ENCODE data around the gene FH.

FH gene

DNA sequence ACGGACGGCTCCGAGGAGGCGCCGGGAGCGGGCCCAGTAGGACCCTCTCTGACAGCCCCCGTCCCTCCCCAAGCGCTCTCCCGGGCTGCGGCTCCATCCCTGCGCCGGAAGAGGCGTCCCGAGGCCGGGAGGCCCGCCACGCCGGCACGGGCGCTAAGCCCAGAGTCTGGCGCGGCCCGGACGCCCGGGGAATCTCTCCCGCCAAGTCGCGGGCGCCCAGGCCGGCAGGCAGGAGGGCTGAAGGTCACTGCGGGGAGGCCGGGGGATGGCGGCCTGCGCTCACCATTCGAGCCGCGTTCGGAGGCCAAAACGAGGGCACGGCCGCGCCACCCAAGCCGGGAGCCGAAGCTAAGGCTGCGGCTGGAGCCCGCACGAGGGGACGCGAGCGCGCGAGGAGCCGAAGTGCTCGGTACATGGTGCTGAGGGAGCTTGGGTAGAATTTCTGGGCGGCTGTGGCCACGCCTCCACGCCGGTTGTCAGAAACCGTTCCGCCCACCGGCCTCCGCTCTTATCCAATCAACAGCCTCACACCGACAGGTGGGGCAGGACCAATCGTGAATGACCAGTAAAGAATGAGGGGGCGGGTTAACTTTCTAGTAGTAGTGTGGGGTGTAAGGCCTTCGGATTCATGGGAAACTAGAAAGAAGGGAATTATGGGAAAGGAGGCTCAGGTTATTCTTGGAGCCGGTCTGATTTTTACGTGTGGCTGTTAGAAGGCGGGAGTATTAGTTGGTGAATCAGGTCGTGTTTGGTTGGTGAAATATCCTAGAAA is at the start of gene FH:
Gene FH (minus strand): TSS at position 448 of the 772 bp plus-strand sequence. CDS start 33 bp downstream, at position 415.
- peak; percentile 96 for DNase-seq (ENCODE audit: low spot score)

DNA sequence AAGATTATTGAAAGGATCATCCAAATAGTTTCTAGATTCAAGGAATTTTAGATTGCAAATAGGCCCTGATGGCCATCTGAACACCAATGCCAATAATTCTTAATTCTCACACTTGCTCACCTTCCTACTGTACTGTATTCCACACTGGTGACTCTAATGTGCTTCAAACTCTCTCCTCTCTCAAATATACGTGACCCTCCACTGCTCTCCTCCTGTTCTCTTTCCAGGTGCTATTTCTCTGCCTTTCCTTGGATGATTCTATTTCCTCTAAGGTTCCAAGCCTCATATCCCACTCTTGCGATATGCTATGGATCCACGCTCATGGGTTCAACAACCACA is 41.3 kb upstream of the FH start:
- no peak for DNase-seq (ENCODE audit: low spot score)

DNA sequence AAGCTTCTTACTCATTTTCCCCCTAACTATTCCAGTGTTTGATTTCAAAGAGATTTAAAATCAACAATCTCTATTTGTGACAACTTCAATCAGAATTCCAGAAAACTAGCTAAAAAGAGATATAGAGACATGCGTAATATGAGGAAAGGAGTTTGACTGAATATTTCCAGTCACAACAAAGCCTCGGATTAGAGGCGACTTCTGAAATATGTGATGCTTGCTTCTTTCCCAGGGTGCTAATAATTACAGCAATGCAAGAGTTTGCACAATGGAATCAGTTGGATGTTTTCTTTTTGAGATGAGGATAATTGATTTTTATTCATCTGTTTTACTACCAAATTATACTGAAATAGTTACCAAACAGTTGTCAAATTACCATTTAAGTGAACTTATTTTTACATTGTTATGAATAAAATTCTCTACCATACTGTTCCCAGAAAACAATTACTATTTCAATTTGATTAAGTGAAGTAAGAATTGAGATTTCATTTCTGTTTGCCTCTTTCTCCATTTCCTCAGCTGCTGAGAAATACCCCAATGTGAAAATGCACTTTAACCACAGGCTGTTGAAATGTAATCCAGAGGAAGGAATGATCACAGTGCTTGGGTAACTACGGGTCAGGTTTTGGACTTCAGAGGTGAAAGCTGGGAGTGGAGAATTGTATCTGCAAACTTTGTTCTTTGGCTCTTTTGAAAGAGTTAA is 40.7 kb upstream of the FH start:
- no peak for DNase-seq (ENCODE audit: low spot score)

DNA sequence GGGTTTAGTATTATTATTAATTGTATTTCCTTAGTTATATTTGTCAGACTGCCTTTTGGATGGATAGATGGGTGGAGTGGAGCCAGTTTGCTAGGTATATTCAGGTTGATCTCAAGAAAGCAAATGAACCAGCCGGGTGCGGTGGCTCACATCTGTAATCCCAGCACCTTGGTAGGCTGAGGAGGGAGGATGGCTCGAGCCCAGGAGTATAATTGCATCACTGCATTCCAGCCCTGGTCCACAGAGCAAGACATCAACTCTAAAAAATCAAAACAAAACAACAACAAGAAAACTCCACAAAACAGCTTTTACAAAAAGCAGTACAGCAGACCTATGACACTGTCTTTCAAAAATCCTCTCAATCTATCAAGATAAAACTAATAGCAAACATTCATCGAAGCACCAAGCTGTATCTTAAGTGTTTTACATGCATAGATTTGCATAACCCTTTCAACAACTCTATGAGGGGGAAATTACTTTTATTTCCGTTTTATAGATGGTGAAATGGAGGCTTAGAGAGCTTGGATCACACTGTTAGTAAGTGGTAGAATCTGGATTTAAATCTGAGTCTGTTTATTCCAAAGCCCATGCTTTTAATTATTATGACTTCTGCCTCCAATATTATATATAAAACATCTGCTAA is 38.1 kb upstream of the FH start:
- no peak for DNase-seq (ENCODE audit: low spot score)

DNA sequence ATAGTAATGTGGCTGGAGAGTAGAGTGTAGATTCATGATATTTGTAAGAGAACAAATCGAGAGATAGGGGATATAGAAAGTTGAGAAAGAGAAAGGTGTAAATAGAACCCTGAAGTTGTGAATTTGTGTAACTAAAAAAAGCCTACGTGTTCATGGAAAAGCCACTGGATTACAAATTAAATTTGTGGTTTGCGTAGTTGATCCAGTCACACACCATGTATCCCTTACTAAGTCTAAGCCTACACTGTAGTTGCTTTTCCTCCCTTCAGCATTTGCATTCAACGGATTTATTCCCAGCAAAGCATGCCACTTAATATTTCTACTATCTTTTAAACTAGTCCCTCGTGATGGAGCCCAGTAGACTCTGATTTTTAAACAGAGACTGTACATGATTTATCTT is 37.5 kb upstream of the FH start:
- DNase-seq (ENCODE audit: low spot score) = no peak

DNA sequence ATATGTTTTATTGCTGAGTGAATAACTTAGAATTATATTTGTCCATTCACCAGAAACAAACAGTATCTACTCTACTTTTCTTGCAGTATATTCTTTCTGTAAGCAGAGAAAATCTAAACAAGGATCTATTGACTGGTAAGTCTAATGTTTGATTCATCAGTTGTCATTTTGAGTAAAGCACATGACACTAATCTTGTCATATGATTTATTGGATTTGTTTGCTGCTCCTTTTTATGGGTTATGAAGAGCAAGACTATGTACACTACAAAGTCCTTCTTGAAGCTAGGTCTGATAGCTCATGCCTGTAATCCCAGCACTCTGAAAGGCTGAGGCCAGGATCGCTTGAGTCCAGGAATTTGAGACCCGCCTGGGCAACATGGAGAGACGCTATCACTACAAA is 36.0 kb upstream of the FH start:
- DNase-seq (ENCODE audit: low spot score) = no peak

DNA sequence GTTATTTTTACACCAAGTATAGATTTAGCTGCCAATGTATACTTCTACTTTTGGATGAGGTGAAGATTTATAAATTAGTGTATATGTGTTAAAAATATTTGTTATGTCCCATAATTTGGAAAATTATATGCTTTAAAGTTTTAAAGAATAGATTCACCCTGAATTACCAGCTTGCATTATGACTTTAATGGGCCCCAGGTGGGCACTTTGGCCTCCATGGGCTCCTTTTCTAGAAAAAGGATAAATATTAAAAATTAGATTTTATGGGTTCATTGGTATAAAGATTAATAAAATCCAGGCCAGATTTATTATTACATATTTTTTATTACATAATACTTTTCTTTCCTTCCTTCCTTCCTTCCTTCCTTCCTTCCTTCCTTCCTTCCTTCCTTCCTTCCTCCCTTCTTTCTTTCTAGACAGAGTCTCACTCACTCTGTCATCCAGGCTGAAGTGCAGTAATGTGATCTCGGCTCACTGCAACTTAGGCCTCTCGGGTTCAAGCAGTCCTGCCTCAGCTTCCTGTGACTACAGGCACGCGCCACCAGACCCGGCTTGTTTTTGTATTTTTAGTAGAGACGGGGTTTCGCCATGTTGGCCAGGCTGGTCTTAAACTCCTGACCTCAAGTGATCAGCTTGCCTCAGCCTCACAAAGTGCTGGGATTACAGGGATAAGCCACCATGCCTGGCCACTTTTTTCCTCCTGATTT is 34.5 kb upstream of the FH start:
- DNase-seq (ENCODE audit: low spot score) = no peak

DNA sequence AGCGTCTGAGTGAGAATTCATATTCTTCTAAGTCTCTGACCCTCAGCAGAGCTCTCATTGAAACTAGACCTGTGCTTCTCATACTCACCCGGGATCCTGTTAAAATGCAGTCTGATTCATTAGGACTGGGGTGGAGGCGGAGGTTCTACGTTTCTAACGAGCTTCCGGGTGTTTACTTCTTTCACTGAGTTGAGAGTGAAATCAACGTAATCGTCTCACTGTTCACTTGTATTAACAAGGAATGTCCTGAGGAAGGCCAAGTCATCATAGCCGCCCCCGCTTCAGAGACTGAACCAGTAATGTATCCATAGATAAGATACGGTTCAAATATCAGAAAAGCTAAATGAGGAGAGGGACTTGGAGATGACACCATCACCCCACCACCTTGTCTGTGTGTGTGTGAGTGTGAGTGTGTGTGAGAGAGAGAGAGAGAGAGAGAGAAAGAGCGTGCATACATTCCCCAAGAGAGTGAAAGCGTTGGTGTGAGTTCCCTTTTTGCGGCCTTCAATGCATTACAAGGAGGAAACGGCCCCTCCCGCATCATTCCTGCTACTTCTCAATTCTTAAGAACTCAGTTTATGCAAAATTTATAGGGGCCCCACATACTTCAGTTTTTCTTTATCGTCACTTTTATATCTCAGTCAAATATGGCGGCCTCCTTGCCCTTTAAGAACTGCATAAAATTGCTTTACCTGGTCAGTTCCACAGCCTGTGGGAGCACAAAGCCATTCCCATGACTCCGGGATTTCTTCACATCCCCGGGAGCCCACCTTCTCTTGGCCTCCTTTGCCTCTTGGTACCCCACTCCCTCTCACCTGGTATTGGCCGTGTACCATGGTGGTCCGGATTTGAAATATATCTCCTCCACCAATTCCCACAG is 32.4 kb upstream of the FH start:
- no peak for DNase-seq (ENCODE audit: low spot score)

DNA sequence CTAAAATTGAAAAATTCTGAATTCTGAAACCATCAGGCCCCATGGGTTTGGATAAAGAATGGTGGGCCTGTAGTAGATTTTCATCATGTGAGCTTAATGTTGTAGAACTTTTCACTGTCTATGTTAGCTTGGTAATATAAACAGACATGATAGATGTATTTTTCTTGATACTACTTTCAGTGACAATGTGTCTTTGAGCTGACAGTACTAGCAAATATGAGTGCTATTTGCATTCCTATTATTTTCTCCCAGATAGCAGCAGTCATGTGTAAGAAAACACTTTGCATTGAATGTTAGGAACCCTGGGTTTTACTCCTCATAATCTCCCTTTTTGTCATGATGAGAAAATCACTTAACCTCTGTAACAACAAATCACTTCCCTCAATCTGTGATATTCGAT is 30.8 kb upstream of the FH start:
- DNase-seq (ENCODE audit: low spot score) = no peak

DNA sequence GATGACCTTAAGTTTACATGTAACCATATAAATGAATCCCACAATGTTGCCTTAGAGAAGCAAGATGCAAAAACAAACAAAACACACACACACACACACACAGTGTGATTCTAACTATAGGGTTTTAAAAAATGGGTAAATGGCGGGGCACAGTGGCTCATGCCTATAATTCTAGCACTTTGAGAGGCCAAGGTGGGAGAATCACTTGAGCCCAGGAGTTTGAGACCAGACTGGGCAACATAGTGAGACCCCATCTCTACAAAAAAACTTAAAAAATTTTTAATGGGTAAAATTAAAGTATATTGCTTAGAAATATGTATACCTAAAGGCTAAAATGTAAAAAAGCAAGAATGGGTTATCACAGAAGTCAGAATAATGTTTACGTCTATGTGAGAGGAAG is 28.5 kb upstream of the FH start:
- DNase-seq (ENCODE audit: low spot score) = no peak

DNA sequence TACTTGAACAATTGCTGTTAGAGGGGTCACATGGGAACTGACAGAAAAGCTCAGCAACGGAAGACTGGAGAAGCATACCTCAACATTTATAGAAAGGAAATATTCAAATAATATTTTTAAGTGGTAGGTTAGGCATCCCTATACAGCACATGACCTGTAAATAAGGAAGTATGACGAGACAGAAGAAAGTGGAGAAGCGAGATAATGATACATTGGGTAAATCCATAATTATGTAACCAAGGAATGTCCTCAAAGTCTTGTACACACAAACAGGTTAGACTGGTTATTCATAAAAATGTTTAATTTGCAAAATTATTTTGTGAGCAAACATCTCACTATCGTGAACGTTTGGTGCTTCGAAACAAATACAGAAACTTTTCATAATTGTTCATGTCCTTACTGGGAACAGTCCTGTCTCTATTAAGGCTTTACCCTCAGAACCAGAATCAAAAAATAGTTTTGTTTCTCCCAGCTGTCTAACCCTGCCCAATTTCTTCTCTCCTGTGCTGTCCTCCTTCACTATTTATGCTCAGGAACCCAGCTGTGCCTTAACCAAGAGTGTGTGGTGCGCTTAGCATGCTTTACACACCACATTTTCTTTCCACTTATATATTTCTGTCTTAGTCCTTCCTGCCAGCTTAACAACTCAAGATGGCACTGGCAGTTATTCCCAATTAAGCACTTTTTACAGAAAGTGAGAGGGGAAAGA is 22.8 kb upstream of the FH start:
- DNase-seq (ENCODE audit: low spot score) = no peak

DNA sequence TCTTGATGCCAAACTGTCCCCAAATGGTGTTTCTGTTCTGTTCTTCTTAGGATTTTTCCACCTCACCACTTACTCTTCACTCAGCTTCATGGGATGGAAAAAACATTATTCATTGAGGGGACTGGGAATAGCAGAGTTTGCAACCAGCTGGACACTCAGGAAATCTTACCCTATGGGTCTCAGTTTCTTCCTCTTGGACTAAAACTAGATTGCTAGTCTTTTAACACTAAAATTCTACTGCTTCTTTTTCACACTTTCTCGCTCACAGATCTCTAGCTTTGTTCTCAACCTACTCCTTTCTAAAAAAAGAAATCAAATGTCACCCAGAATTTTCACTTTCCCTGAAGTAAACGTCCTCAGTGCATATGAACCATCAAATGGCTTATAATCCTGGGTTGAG is 17.4 kb upstream of the FH start:
- DNase-seq (ENCODE audit: low spot score) = no peak

DNA sequence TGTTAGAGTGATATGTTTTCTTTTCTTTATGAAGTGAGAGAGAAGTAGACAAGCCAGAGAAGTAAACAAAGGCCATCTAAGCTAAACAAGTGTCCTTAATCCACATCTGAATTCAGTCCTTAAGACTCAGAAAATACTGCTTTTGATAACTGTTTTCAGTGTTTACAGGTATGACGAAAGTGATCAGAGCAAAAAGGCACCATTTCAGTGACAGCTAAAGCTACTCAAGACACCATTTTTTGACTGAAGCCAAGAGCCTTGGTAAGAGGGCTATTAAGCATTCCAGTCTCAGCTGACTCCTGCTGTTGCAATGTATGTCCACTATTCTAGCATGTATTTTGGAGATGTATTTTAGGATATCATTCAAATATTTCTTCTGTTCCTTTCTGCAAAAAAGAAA is 16.7 kb upstream of the FH start:
- DNase-seq (ENCODE audit: low spot score) = no peak

DNA sequence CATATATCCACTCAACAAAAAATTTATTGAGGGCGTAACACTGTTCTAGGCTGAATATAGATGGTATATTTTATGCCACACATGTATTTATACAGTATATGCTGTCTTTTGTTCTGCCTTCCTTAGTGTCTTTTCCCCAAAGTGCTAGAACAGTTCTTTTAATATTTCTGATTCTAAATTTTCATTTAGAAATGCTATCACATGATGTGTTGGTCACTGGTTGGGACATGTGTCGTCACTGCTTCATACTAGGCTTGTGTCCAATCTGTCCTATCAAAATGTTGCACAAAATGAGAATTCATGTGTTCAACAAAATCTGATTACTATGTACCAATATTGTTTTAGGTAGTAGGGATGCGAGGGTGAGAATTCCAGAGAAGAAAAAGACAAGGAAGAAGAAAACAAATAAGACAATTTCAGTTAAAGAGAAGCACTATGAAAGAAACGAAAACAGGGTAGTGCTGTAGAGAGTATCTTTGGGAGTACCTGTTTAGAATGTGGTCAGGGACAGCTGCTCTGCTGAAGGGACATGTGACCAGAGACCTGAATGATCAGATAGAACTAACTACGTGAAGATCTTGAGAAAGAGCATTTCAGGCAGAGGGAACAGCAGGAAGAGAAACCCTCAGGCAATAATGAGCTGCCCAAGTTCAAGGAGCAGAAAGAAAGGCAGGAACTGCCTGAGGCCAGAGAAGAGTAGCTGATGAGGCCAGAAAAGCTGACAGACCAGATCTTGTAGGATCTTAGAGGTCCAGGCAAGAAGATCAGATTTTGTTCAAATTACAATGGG is 14.0 kb upstream of the FH start:
- no peak for DNase-seq (ENCODE audit: low spot score)

DNA sequence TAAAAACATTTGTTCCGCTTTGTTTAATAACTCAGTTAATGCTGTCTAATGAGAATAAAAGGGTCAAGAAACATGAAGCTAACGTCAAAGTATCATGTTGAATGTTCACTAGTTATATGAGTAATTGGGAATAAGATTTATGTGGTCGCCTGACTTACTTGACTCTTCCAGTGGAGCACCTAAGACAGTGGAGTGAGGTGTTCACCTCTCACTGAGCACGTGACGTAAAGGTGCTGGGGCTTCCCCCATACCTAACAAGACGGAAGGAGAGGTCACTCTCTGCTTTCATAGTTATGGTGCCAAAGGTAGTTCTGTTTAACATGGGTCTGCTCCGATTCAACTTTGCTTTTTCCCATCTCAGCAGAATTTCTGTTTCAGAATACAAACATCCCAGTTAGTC is 13.3 kb upstream of the FH start:
- DNase-seq (ENCODE audit: low spot score) = no peak

DNA sequence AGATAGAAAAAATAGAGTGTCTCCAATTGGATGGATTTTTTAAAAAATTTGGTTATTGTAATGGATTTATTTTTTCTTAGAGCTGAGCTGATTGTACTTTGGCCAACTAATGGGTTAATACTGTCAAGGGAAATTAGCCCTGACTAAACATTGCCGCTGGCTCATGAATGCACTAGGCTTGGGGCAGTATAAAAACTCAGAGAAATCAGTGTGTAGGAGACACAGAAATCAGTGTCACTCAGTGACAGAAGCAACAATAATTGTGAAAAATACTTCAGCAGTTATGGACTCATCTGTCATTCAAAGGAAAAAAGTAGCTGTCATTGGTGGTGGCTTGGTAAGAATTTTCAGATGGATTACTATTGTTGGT is 12.6 kb upstream of the FH start, which contains the start of gene KMO:
Gene KMO (plus strand): TSS at position 217 of the 370 bp plus-strand sequence. CDS start 67 bp downstream, at position 284.
- DNase-seq (ENCODE audit: low spot score) = peak; percentile 16

DNA sequence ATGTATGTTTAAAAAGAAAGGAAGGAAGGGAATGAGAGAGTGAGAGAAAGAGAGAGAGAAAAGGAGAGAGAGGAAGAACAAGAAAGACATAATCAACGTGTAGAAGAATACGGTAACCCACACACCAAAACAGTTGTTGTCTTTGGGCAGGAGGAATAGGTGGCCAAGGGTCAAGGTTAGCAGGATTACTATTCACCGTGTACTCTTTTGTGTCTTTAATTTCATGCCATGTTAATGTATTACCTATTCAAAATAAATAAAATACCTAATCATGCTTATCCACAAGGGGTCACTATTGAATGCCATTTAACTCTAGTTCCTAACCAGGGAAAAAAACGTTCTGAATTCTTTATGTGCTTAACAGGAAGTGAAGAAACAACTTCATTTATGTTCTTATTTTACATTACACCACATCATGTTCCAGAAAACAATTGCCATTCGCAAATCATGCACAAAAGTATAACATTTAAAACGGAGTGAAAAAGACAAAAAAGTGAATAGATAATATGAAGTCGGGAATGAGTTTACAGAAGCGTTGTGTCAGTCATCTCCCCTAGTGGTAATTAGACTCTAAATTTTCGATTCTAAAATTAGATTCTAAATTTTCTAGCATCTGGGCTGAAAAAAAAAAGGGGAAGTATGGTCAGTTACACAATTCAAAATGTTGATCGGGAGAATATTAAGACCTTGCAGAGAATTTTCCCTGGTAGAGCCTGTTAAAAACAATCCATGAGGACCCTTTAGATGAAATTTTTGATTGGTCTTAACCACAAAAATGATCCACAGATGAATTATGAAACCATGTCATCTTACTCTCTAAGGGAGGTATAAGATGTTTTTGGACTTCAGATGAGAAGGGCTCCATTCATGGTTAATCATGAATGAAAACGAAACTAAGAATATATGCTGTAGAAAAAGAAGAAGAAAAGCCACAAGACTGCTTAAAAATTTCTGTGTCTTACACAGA is 11.9 kb upstream of the FH start:
- peak; percentile 80 for DNase-seq (ENCODE audit: low spot score)

DNA sequence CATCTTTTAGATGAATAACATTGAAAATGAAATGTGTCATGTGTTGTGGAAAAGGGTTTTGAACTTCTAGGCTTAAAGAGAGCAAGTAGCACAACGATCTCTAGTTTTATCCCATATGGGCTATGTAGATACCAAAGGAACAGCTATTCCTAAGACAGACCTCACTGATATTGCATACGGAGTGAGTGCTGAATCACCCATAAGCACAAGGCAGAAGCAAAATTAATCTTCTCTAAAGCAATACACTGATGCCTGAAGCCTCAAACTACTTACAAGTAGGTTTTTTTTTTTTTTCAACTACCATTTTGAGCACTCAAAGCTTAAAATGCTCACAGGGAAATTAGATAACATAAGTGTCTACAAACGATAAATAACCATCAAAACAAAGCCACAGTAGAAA is 7.6 kb upstream of the FH start:
- DNase-seq (ENCODE audit: low spot score) = peak; percentile 31

DNA sequence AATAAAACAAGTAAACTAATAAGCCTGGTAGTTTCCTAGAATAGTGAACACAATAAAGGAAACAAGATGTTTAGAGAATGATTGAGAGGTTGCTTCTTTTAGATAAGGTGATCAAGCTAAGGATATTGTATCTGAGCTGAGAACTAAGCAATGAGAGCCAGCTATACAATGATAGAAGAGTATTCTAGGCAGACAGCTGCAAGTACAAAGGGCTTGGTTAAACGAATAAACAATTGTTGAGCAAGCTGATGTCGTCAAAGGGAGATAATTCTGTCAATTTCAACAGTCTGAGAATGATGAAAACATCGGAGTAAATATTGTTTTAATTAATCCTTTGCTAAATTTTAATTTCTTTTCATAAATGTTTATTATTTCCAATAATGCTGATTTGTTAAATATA is 5.5 kb upstream of the FH start:
- DNase-seq (ENCODE audit: low spot score) = no peak
